ENCODE measurements around the gene HNRNPA3.

DNA sequence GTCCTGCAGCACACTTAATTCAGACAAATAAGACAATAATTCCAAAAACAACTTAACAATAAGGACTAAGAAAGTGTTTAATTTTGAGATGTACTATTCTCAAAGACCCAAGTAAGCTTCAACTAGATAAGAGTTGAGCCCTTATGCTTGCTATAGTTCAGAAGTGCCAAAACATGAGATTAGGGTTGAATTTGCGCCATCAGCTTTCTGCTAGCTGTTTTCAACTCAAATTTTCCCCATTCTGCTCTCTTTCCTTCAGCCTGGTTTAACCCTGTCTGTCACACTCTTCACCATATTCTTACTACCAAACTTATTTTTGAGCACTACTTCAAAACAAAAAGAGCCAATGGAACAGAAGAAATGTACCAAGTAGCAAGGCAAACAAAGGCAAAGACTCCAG, 47.8 kb downstream of the HNRNPA3 start:
- TF ChIP-seq, protein P1, sequence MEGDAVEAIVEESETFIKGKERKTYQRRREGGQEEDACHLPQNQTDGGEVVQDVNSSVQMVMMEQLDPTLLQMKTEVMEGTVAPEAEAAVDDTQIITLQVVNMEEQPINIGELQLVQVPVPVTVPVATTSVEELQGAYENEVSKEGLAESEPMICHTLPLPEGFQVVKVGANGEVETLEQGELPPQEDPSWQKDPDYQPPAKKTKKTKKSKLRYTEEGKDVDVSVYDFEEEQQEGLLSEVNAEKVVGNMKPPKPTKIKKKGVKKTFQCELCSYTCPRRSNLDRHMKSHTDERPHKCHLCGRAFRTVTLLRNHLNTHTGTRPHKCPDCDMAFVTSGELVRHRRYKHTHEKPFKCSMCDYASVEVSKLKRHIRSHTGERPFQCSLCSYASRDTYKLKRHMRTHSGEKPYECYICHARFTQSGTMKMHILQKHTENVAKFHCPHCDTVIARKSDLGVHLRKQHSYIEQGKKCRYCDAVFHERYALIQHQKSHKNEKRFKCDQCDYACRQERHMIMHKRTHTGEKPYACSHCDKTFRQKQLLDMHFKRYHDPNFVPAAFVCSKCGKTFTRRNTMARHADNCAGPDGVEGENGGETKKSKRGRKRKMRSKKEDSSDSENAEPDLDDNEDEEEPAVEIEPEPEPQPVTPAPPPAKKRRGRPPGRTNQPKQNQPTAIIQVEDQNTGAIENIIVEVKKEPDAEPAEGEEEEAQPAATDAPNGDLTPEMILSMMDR (optimal IDR thresholded peaks at IDR 0.05 in 1 of 3, IDR thresholded peaks at IDR 0.05 in 1 of 3, conservative IDR thresholded peaks at IDR 0.05 in 1 of 3; ENCODE audit: extremely low read depth in 1 of 3, insufficient read depth in 2 of 3, low read length in 3 of 3), result no peak
- TF ChIP-seq EZH2 (IDR thresholded peaks at IDR 0.05; ENCODE audit: low read length), result no peak
